GM21528 (cell line): ENCODE measurements around the gene RIPK3.
A peak's percentile ranks its signal among the peaks of the same experiment; 100 is the strongest.

Experiments
- ATAC-seq: cut with Tn5 transposase; IDR thresholded peaks from one replicate; pipeline ENCODE4 v1.9.1; 2021; ENCODE audit warnings: mild to moderate bottlenecking, moderate library complexity; ENCODE audit not compliant: unreplicated experiment, low FRiP score

The RIPK3 gene

GRCh38 chr14:24308342-24309124, 31.3 kb downstream of the RIPK3 start:
- no peak for ATAC-seq

GRCh38 chr14:24307575-24308341, 32.0 kb downstream of the RIPK3 start, which contains the start of gene CIDEB:
TSS of gene CIDEB (minus strand) at chr14:24307977. CDS start at chr14:24307858, 119 bp downstream.
- no peak for ATAC-seq

DNA sequence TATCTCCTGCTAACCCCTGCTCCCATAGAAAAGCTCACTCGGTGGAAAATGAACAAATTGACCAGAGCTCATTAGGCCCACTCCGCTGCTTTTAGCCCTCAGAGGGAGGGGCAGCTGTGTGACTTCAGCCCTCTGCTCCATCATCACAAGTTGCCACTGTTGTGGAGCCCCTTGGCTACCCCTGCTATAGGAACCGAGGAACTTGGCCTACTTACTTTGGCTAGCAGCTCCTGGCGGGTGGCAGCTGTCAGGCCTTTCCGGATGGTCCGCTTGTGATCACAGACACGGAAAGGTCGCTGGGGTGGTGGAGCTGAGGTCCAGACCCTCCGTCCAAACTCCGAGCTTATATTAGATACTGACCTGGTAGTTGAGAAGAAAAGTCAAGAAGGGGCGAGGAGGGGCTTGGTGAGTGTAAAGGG, 32.6 kb downstream of the RIPK3 start:
- ATAC-seq, result no peak

GRCh38 chr14:24304019-24304387, 35.8 kb downstream of the RIPK3 start:
- no peak for ATAC-seq

DNA sequence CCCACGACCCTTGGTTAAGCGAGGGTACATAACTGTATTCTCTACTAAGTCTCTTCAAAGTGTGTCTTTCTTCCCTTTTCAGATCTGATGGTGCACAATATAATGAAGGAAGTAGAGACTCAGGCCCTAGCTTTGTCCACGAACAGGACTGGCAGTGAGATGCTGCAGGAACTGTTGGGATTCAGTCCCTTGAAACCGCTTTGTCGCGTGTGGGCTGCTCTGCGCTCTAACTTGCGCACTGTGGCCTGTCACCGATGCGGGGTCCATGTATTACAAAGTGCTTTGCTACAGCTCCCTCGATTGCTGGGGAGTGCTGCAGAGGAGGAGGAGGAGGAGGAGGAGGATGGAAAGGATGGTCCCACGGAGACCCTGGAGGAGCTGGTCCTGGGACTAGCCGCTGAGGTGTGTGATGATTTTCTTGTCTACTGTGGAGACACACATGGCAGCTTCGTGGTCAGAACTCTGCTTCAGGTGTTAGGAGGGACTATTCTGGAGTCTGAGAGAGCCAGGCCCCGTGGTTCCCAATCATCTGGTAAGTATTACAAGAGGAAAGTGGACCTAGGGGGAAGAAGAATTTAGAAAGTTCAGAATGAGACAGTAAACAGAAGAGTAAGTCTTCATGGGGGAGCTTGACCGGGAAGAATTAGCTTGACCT, 39.3 kb downstream of the RIPK3 start:
- no peak for ATAC-seq

GRCh38 chr14:24299255-24300191, 40.3 kb downstream of the RIPK3 start, which contains the start of the genes DHRS1 and NOP9:
TSS of gene DHRS1 (minus strand) at chr14:24299780. CDS start at chr14:24299106, 674 bp downstream.
TSS of gene NOP9 (plus strand) at chr14:24299850. CDS start at chr14:24299955, 105 bp downstream.
- ATAC-seq, result peak; percentile 75

- ATAC-seq, result no peak
Measured at GRCh38 chr14:24298892-24299254, 40.9 kb downstream of the RIPK3 start.

DNA sequence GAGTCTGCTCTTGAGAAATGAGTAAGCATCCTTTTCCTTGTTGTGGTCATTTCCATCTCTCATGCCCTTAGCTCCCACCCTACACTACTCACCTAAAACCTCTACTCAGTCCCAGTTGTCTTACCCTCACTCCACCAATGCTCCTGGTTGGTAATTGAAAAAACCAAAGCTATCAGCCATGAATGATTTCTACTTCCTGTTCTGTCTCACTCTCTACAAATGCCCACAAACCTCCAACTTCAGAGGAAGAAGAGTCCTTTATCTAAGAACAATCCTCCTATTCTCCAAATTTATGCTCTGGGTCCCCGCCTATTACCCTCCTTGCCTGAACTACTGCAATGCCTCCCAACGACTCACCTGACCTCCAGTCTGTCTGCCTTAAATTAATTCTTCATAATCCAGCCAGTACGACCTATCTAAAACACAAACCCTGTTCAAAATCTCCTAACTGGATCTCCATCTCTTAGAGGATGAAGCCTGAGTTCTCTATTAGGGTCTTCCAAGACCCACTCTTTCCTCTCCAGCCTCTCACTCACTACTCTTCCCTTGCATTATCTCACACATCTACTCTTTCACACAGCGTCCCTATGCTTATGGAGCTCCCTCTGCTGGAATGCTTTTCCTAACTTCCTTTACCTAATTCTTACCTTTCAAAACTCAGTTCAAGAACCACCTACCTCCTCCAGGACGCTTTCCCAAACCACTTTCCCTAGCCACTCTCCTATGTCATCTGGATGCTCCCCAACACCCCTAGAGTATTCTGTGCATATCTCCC, 42.4 kb downstream of the RIPK3 start:
- ATAC-seq, result peak; percentile 5

DNA sequence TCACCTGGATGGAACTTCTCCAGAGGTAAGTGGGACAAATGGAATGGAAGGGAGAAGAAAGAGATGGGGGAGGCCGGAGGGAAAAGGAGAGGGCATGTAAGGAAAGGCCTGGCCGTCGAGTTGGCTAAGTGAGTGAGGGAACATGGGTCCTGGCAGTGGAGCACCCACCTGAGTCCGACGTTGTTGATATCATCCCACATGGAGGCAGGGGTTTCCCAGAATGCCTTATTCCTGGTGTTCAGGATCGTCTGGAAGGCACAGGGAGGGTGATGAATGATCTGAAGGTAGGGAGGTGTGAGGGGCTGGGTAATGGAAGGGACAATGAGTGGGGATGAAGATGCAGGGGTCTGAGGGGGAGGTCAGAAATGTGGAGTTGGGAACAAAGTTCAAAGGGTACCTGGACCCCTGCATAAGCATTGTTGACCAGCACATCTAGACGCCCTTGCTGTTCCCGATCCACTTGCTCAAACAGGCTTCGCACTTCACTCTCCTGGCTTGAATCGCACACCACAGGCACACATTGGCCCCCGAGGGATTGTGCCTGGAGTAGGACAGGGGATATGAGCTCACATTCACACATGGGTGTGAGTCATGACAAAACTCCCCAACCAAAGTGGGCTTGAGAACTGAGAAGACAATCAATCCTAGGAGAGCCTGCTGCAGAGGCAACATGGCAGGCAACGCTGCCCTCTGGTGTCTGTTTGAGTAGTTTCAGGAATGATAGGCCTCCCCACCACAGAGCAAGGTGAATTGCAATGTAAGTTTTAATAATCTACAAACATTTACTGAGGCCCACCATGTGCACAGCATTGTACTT, 43.2 kb downstream of the RIPK3 start:
- ATAC-seq, result peak; percentile 46

DNA sequence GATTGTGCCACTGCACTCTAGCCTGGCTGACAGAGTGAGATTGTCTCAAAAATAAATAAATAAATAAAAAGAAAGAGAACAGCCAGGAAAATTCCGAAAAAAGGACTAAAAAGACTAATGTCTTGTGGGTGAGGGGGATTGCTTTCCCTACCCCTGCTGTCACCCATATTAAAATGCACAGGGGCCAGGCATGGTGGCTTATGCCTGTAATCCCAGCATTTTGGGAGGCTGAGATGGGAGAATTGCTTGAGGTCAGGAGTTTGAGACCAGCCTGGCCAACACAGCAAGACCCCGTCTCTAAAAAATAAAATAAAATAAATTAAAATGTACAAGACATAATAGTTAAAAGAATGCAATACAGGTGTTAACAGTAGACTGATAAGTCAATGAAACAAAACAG, 46.3 kb downstream of the RIPK3 start:
- no peak for ATAC-seq

GRCh38 chr14:24292118-24292807, 47.5 kb downstream of the RIPK3 start:
- ATAC-seq, result no peak

DNA sequence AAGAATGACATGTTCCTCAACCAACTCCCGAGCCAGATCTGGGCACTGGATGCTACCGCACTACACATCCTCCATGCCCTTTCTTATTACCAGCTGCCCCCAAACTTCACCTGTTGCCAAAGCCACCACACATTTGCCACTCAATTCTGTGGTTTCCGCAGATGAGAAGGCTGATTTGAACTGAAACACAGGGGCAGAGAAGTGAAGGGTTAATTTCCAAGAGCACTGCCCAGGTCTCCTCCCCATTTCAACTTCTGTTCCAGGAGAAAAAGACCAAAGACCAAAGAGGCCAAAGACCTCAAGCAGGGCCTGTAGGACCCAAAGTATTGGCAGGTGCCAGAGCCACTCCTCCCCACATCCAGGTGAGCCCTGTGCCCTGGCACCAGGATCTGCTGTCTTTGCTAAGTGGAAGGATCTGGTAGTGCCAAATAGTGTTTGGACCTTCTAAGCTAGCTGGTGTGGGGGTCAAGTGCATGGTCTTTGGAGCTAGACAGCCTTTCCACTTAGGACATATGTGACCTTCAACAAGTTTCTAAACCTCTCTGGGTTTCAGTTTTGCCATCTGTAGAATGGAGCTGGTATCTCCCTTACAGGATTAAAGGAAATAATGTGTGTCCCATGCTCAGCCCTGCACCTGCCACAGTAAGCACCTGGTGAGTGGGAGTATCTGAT, 48.2 kb downstream of the RIPK3 start:
- ATAC-seq, result no peak

DNA sequence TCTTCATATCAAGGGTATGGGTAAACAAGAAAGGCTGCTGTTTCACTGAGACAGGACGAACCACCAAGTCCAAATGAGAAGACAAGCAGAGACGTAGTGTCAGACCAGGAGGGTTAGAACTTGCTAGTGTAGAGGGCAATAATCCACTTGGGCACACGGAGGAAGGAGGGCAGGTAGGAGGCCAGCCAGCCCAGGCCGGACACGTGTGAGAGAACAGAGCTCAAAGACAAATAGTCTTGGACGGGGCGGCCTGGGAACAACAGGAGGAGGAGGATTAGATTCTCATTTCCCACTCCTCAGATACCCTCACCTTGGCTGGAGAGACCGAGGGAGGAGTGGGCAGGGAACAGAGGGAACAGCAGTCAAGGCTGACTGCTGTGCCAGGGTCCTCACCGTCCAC, 49.0 kb downstream of the RIPK3 start:
- ATAC-seq, result no peak

GRCh38 chr14:24289649-24290280, 50.0 kb downstream of the RIPK3 start:
- no peak for ATAC-seq

DNA sequence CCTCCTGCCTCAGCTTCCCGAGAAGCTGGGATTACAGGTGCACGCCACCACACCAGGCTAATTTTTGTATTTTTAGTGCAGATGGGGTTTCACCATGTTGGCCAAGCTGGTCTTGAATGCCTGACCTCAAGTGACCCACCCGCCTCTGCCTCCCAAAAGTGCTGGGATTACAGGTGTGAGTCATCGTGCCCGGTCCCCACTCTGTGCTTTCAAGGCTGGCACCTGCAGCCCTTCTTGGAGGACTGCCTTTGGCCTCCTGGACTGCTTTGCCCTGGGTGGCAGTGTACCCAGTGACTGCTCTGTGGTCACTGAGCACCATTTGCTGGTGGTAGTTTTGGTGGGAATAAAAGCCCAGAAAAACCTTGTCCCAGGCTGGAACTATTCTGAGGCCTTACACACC, 52.8 kb downstream of the RIPK3 start:
- ATAC-seq, result no peak
